Endometrial microvascular endothelial cells (primary cell): ENCODE data around the gene TALDO1. TPM values are rescaled to one million over a fixed set of nuclear protein-coding genes. Genes with fewer than 3 reads are reported as not detected.

Experiments
- in situ Hi-C: cut with HindIII; loops from 2 replicates; pipeline ENCODE4 v1.10.0; 2017; ENCODE audit warnings: low sequenced_read_pairs, low pct_unique_long_range_greater_than_20kb; ENCODE audit errors: inconsistent ontology term
- total RNA-seq: library from RNA; depleted of rRNA; stranded (reverse); fragments of >200 nt; gene quantifications from one replicate; pipeline ENCODE4 v1.2.3, GENCODE V29; 2015; ENCODE audit errors: inconsistent ontology term

The TALDO1 gene
- total RNA-seq, 1 donor from 2014 or later: 293 TPM

DNA sequence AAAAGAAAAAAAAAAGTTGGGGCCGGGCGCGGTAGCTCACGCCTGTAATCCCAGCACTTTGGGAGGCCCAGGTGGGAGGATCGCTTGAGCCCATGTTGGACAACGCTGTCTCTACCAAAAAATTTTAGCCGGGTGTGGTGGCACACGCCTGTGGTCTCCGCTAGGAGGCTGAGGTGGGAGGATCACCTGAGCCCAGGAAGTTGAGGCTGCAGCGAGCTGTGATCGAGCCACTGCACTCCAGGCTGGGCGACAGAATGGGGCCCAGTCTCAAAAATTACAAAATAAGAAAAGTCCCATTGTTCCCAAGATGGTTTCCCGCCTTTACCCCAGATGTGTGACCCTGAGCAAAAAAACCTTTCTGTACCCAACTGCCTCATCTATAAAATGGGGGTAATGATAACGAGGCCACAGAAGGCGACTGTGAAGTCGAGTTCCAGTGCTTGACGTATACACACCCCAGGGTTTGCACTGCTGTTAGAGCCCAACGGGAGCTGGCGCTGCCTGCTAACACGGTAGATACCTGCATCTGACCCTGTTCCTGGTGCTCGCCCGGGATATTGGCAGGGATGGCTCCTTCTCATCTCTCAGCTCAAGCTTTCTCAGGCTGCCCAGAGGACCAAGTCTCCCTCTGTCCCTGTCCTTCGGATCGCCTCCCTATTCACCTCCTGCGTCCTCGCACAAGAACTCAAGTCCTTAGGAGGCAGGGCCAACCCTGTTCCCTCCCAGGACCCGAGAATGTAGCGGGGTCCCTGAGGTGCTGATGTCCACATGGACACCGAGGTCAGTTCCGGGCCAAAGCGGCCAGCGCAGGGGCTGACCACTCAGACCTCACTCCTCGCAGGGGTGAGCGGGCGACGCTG is 61.4 kb downstream of the TALDO1 start:
- in situ Hi-C loops: no loop called here

DNA sequence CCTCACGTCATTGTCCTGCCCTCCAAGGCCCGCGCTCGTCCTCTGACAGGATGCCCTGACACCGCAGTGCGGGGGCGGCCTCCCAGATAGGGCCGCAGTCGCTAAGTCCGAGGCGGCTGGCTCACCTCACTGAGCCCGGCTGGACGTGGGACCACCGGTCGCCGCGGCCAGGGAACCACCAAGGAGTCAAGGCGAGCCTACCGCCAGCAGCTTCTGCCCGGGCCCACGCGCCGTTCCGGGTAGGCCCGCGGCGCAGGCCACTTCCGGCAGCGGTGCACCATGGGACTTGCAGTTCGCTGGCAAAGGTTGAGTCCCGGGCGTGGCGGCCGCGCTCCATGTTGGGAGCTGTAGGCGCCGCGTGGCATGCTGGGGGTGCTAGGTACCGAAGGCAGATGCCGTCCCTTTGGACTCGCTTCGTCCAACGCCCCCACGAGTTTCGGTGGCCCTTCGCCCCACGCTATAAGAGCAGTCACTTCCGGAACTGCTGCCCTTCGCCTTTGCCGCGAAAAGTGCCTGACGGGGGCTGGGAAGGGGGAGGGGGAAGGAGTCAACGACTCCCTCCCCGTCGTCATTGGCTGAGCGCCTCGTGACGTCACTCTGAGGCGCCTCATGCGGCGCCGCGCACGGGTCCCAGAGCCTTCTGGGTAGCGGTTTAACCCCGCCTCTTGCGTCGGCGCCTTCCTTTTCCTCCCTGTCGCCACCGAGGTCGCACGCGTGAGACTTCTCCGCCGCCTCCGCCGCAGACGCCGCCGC is 62.2 kb downstream of the TALDO1 start, which contains the start of gene RPLP2:
Gene RPLP2 (plus strand): TSS at position 681 of the 753 bp plus-strand sequence. CDS start 268 bp downstream, outside the sequence.
- in situ Hi-C loops: no loop called here

DNA sequence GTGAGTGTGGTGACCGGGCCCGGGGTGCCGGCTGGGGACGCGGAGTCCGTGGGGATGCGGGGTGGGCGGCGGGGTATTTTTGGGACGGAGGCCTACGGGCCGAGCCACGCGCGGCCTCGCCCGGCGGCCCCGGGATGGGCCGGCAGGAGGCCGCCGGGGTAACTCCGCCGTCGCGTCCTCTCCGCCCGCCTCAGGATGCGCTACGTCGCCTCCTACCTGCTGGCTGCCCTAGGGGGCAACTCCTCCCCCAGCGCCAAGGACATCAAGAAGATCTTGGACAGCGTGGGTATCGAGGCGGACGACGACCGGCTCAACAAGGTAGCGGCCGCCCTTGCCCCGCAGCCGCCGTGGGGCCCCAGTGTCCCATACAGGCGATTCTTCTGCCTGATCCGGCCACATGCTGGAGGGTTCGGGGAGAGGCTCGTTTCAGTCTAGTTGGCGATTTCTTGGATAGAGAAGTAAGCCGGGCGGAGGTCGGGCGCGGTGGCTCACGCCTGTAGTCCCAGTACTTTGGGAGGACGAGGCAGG is 62.8 kb downstream of the TALDO1 start:
- in situ Hi-C loops: no loop called here

DNA sequence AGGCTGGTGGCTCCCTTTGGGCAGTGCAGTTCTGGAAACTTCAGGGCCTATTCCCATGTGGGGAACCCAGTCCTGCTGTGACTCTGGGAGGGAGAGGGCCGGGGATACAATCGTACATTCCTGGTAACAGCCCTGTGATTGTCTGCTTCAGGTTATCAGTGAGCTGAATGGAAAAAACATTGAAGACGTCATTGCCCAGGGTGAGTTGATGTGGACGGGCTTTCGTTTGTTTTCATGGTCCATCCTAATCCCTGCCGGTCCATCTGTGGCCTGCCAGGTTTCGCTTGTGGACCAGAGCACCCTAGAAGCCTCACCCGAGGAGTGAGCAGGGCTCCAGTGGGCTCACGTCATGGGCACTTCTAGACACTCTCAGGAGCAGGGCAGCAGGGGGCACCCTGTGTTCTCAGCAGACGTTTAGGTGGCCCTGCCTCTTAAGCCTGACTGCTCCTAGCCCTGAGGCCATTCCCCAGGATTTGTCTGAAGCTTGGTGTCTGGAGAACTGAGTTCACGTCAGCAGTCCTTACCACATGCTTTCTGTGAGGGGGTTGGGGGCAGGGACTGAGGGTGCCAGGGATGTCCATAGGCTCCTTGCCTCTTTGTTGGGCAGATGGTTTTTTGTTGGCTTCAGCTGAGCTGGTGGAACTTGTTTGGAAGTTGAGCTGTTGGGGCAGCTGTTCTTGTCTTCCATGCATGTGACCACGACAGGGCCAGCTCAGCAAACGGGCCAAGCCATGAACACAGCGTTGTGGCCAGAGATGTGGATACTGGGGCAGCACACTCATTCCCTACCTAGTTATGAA is 64.4 kb downstream of the TALDO1 start:
- in situ Hi-C loops: no loop called here

DNA sequence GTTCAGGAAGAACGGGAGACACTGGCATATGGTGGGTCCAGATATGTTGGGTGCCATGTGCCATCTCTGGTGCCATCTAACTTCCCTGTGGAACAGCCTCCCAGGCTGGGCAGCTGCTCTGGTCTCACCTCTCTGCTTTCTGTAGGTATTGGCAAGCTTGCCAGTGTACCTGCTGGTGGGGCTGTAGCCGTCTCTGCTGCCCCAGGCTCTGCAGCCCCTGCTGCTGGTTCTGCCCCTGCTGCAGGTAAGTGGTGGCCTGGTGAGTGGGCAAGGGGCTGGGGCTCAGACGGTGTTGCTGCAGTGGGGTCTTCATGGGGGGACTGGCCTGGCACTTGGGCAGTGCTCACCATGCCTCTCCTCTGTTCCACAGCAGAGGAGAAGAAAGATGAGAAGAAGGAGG is 65.1 kb downstream of the TALDO1 start:
- in situ Hi-C loops: no loop called here

DNA sequence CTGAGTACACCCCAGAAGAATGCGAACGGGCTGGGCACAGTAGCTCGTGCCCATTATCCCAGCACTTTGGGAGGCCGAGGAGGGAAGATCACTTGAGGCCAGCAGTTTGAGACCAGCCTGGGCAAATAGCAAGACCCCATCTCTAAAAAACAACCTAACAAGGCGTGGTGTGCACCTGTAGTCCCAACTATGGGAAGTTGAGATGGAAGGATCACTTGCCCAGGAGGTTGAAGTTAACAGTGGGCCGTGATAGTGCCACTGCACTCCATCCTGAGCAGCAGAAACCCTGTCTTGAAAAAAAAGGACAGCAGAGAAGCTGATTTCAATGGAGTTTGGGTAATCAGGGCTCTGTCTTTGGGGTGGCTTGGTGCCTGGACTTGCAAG is 65.8 kb downstream of the TALDO1 start:
- in situ Hi-C loops: no loop called here

DNA sequence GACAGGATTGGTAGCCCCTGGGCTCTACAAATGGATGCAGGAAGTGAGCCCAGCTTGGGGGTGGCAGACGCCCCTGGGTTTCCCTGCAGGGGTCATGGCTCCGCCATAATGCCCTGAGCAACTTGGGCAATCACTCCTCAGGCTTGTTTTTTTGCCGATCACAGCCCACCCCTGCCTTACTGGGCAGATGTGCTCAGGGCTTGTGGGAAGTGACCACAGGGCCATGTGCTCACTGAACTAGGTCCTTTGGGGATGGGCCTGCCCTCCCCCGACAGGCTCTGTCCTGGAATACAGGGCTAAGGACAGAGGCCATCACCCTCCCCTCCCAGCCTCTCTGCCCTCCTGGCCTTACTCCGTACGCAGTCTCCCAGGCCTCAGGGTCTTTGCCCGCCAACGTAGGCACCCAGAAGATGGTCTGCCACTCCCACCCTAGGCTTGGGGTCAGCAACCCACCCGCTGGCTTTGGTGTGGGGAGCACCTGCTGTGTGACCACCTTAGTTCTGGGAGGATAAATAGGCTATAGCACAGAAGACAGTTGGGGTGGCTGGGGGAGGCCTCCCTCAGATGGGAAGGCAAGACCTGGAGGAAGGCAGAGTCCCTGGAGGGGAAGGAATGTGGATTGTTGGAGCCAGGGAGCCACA is 66.3 kb downstream of the TALDO1 start:
- in situ Hi-C loops: no loop called here

Other genes starting within 250 kb of the TALDO1 start
- 278 TPM for gene RNH1, start 240.2 kb upstream of the TALDO1 start, total RNA-seq
- gene HRAS, start 211.9 kb upstream of the TALDO1 start, total RNA-seq: 82.1 TPM
- gene LRRC56, start 209.9 kb upstream of the TALDO1 start, total RNA-seq: not detected
- 0.65 TPM for gene LMNTD2, start 186.7 kb upstream of the TALDO1 start, total RNA-seq
- 34.7 TPM for gene RASSF7, start 186.5 kb upstream of the TALDO1 start, total RNA-seq
- 15.8 TPM for gene PHRF1, start 171.0 kb upstream of the TALDO1 start, total RNA-seq
- 31.4 TPM for gene IRF7, start 131.5 kb upstream of the TALDO1 start, total RNA-seq
- not detected for gene CDHR5, start 122.5 kb upstream of the TALDO1 start, total RNA-seq
- not detected for gene SCT, start 120.3 kb upstream of the TALDO1 start, total RNA-seq
- not detected for gene DRD4, start 110.2 kb upstream of the TALDO1 start, total RNA-seq
- 28.2 TPM for gene DEAF1, start 52.2 kb upstream of the TALDO1 start, total RNA-seq
- gene TMEM80, start 51.6 kb upstream of the TALDO1 start, total RNA-seq: 29.5 TPM
- 0.56 TPM for gene EPS8L2, start 41.2 kb upstream of the TALDO1 start, total RNA-seq
- 36.2 TPM for gene GATD1, start 30.0 kb downstream of the TALDO1 start, total RNA-seq
- 0.46 TPM for gene CEND1, start 42.6 kb downstream of the TALDO1 start, total RNA-seq
- gene SLC25A22, start 50.8 kb downstream of the TALDO1 start, total RNA-seq: 44.4 TPM
- gene PIDD1, start 57.8 kb downstream of the TALDO1 start, total RNA-seq: 19.9 TPM
- 402 TPM for gene RPLP2, start 62.5 kb downstream of the TALDO1 start, total RNA-seq
- gene PNPLA2, start 71.5 kb downstream of the TALDO1 start, total RNA-seq: 11.1 TPM
- gene CRACR2B, start 80.5 kb downstream of the TALDO1 start, total RNA-seq: 6.6 TPM
- 706 TPM for gene CD151, start 85.5 kb downstream of the TALDO1 start, total RNA-seq
- gene POLR2L, start 95.1 kb downstream of the TALDO1 start, total RNA-seq: 315 TPM
- gene TSPAN4, start 95.4 kb downstream of the TALDO1 start, total RNA-seq: 220 TPM
- gene CHID1, start 163.3 kb downstream of the TALDO1 start, total RNA-seq: 156 TPM
- 66.6 TPM for gene AP2A2, start 178.4 kb downstream of the TALDO1 start, total RNA-seq